ENCODE data around the gene GNB1L. TPM values are rescaled to one million over a fixed set of nuclear protein-coding genes. Genes with fewer than 3 reads are reported as not detected.
A peak's percentile ranks its signal among the peaks of the same experiment; 100 is the strongest.

Gene GNB1L
- total RNA-seq, 1 donor = 4.0 TPM

DNA sequence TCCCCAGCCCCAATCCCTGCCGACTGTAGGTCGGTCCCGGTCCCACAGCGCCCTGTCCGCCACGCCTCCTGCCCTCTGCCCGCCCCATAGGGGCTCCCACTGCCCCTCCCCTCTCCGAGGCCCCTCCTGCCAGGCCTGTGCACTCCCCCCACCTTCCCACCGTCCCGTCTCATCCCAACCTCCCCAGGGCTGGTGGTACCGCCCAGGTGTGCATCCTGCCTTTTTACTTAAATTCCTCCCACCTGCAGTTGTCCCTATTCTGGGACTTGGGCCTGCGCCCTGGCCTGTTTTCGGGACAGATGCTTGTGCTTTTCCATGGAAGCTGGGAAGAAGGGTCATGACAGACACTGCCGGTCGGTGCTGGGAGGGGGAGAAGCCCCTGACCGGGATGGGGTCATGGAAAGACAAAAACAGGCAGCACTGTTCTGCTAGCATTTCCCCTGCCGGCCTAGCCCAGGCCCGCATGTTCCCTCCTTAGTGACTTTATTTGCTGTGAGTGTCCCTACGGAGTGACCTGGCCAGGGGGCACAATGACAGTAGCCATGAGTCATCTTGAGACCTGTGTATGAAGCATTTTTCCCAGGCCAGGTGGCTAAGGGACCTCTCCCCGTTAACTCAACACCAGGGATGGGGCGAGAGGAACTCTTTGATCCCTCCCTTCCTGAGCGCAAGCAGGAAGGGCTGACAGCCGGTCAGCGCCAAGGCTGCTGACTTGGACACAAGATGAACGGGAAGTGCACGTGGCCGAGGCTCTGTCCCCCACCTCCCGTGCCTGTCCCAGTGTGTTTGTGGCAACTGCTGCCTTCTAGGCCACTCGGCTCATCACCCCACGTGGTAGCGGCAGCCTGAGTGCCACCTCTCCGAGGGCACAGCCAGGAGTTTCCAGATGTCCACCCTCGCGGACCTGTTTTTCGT, 87.0 kb downstream of the GNB1L start:
- Histone ChIP-seq H3K4me1 (ENCODE audit: insufficient read depth, low read length) (no peaks in the 10 kb centered on the region), H3K9me3 (ENCODE audit: low read depth, low read length) (no peaks in the 10 kb centered on the region), H3K79me2 (ENCODE audit: insufficient read depth, low read length) (no peaks in the 10 kb centered on the region), H2AFZ (ENCODE audit: low read length) (no peak overlapping the region), H3K4me3 (ENCODE audit: insufficient read depth, low read length) (no peak overlapping the region), H3K27ac (ENCODE audit: low read depth, low read length) (no peak overlapping the region), H3K4me2 (ENCODE audit: insufficient read depth, low read length) (no peak overlapping the region), H3K27me3 (ENCODE audit: insufficient read depth, low read length) (peaks cover 26% of the 10 kb centered on the region), H4K20me1 (ENCODE audit: insufficient read depth, low read length) (peaks cover 4% of the 10 kb centered on the region), H3K36me3 (ENCODE audit: insufficient read depth, low read length) (no peaks in the 10 kb centered on the region)
- DNase-seq (ENCODE audit: insufficient read length, low spot score, missing footprints) = peak; percentile 82
- TF ChIP-seq, protein P1, sequence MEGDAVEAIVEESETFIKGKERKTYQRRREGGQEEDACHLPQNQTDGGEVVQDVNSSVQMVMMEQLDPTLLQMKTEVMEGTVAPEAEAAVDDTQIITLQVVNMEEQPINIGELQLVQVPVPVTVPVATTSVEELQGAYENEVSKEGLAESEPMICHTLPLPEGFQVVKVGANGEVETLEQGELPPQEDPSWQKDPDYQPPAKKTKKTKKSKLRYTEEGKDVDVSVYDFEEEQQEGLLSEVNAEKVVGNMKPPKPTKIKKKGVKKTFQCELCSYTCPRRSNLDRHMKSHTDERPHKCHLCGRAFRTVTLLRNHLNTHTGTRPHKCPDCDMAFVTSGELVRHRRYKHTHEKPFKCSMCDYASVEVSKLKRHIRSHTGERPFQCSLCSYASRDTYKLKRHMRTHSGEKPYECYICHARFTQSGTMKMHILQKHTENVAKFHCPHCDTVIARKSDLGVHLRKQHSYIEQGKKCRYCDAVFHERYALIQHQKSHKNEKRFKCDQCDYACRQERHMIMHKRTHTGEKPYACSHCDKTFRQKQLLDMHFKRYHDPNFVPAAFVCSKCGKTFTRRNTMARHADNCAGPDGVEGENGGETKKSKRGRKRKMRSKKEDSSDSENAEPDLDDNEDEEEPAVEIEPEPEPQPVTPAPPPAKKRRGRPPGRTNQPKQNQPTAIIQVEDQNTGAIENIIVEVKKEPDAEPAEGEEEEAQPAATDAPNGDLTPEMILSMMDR (IDR thresholded peaks at IDR 0.05; ENCODE audit: extremely low read depth, low read depth, low read length) = no peak

DNA sequence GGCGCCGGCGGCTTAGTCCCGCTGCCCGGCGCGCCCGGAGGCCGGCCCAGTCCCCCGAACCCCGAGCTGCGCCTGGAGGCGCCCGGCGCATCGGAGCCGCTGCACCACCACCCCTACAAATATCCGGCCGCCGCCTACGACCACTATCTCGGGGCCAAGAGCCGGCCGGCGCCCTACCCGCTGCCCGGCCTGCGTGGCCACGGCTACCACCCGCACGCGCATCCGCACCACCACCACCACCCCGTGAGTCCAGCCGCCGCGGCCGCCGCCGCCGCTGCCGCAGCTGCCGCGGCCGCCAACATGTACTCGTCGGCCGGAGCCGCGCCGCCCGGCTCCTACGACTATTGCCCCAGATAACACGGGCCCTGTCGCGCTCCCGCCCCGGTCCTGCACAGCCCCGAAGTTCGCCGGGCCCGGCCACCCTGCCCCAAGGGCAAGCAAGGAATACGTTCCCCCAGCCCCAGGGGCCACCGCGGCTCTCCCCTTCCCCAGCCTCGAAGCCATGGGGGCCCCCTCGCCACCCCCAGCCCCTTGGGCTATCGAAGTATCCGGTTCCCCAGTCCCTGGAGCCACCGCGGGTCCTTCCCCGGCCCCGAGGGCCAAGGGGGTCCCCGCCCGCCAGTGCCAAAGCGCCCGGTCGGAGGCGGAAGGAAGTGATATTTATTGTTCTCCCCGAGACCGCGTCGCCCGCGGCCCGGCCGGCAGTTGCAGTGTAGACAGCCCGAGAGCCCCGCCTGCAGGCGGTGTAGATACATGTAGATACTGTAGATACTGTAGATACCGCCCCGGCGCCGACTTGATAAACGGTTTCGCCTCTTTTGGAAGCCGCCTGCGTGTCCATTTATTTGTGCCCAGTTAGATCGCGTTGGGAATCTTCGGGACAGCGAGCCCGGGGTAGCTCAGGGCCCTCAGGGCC, 87.9 kb downstream of the GNB1L start:
- Histone ChIP-seq H3K9me3 (ENCODE audit: low read depth, low read length) (no peaks in the 10 kb centered on the region), H2AFZ (ENCODE audit: low read length) (no peak overlapping the region), H3K27me3 (ENCODE audit: insufficient read depth, low read length) (peaks cover 34% of the 10 kb centered on the region), H3K4me3 (ENCODE audit: insufficient read depth, low read length) (peak overlapping the region; percentile 45), H3K4me1 (ENCODE audit: insufficient read depth, low read length) (no peaks in the 10 kb centered on the region), H4K20me1 (ENCODE audit: insufficient read depth, low read length) (peaks cover 4% of the 10 kb centered on the region), H3K36me3 (ENCODE audit: insufficient read depth, low read length) (no peaks in the 10 kb centered on the region), H3K79me2 (ENCODE audit: insufficient read depth, low read length) (no peaks in the 10 kb centered on the region), H3K27ac (ENCODE audit: low read depth, low read length) (no peak overlapping the region), H3K4me2 (ENCODE audit: insufficient read depth, low read length) (peak overlapping the region; percentile 18)
- no peak for DNase-seq (ENCODE audit: insufficient read length, low spot score, missing footprints)
- TF ChIP-seq, protein P1 (IDR thresholded peaks at IDR 0.05; ENCODE audit: extremely low read depth, low read depth, low read length) = no peak

DNA sequence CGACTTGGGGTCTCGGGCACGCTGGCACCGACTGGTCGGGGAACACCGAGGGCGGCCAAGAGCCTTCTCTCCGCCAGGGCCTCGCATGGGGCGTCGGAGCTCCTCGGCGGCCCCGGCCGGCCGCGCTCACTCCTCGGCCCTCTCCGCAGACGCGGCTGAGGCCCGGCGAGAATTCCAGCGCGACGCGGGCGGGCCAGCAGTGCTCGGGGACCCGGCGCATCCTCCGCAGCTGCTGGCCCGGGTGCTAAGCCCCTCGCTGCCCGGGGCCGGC, 88.5 kb downstream of the GNB1L start:
- Histone ChIP-seq H3K36me3 (ENCODE audit: insufficient read depth, low read length) (no peaks in the 10 kb centered on the region), H3K27ac (ENCODE audit: low read depth, low read length) (no peak overlapping the region), H3K4me1 (ENCODE audit: insufficient read depth, low read length) (no peaks in the 10 kb centered on the region), H3K9me3 (ENCODE audit: low read depth, low read length) (no peaks in the 10 kb centered on the region), H2AFZ (ENCODE audit: low read length) (no peak overlapping the region), H3K4me2 (ENCODE audit: insufficient read depth, low read length) (no peak overlapping the region), H3K79me2 (ENCODE audit: insufficient read depth, low read length) (no peaks in the 10 kb centered on the region), H3K27me3 (ENCODE audit: insufficient read depth, low read length) (peaks cover 39% of the 10 kb centered on the region), H3K4me3 (ENCODE audit: insufficient read depth, low read length) (no peak overlapping the region), H4K20me1 (ENCODE audit: insufficient read depth, low read length) (peaks cover 4% of the 10 kb centered on the region)
- peak; percentile 87 for DNase-seq (ENCODE audit: insufficient read length, low spot score, missing footprints)
- TF ChIP-seq, protein P1 (IDR thresholded peaks at IDR 0.05; ENCODE audit: extremely low read depth, low read depth, low read length) = no peak
